EH (cell line): ENCODE results near the gene OR51T1.

ENCODE experiments used
- DNase-seq: peaks from one replicate; pipeline ENCODE4 v3.0.0-alpha.2; 2015; ENCODE audit warnings: low read depth

The OR51T1 gene

GRCh38 chr11:4926608-4927007 is 44.9 kb downstream of the OR51T1 start:
- no peak for DNase-seq
